Ovary (tissue), 9 donors: ENCODE results near the gene ENGASE. TPM values are rescaled to one million over a fixed set of nuclear protein-coding genes. Genes with fewer than 3 reads are reported as not detected.

Source experiments
- DNase-seq, 5 donors: peaks; one replicate each; pipeline ENCODE4 v3.0.0-alpha.2; 2019 to 2020
- H3K27ac ChIP-seq, 2 donors: fragments of 200-600 bp; one replicate each; pipeline versions ENCODE4 v1.5.1 to v1.8.0; 2019 to 2022
- H3K27me3 ChIP-seq: fragments of 200-600 bp; one replicate; pipeline ENCODE4 v1.8.0; 2022
- H3K36me3 ChIP-seq: fragments of 200-600 bp; sonication (generic); one replicate; pipeline ENCODE4 v1.5.1; 2019
- H3K4me1 ChIP-seq: one replicate; pipeline ENCODE4 v1.8.1; 2013; ENCODE audit warnings: mild to moderate bottlenecking, moderate library complexity; ENCODE audit not compliant: insufficient read depth
- H3K4me3 ChIP-seq: fragments of 200-600 bp; sonication (generic); one replicate; pipeline ENCODE4 v1.5.1; 2017
- H3K9me3 ChIP-seq, 2 donors: fragments of 200-600 bp in 1 of 2; sonication (generic) in 1 of 2; one replicate each; pipeline versions ENCODE4 v1.5.1 to v1.8.1; 2013 to 2019; ENCODE audit warnings: mild to moderate bottlenecking in 1 of 2, moderate library complexity in 1 of 2
- CTCF ChIP-seq, 3 donors: fragments of 450-650 bp in 2 of 3; fragments of 200-600 bp in 1 of 3; IDR thresholded peaks; one replicate each; pipeline versions ENCODE4 v1.5.1 to v1.8.0; 2016 to 2022; ENCODE audit warnings: antibody characterized with exemption in 3 of 3, mild to moderate bottlenecking in 1 of 3
- EP300 ChIP-seq: sonication (generic); formaldehyde crosslinking; IDR thresholded peaks from one replicate; pipeline ENCODE4 v1.6.1; 2017; ENCODE audit warnings: antibody characterized with exemption
- POLR2A ChIP-seq: fragments of 450-650 bp; IDR thresholded peaks from one replicate; pipeline ENCODE4 v1.6.1; 2017; ENCODE audit warnings: antibody characterized with exemption, mild to moderate bottlenecking, moderate library complexity
- WGBS, 3 donors: extraction: QIAGEN DNeasy Blood & Tissue Kit in 1 of 3; methylation state at CpG; one replicate each; pipeline versions ENCODE4 v1.1.5 to v1.1.7; 2013 to 2017; 5-methylcytosine and 5-hydroxymethylcytosine counted together
- intact Hi-C, 4 donors: fragments of 100-400 bp; cut with DNase I; formaldehyde crosslinking; loops; one replicate each; pipeline versions ENCODE4 v1.11.0 to v1.15.1; 2022 to 2023
- polyA plus RNA-seq, 2 donors: library from polyadenylated mRNA; stranded (reverse); fragments of 200-250 nt in 1 of 2; fragments of 350-450 nt in 1 of 2; fragmentation: Illumina TruSeq in 1 of 2; extraction: RNeasy Lipid Tissue Mini Kit (QIAGEN cat#74804) in 1 of 2; gene quantifications; one replicate each; pipeline ENCODE4 v1.2.3, GENCODE V29; 2013 to 2014
- total RNA-seq, 7 donors: library from RNA; depleted of rRNA in 2 of 7; stranded (reverse); fragments of >200 nt in 2 of 7; fragmentation: NEBNext Ultra II Directional in 3 of 7; extraction: Animal tissue kit (Norgen Biotek cat#: 25700) in 3 of 7; gene quantifications; one replicate each; pipeline versions ENCODE4 v1.1.0 to v1.2.4, GENCODE V29; 2016 to 2023
- donor health status: DM: no; HTN: no; CAD: no; lungs with moderate emphysema.
- donor health status: DM: no; HTN: no; CAD: no.
- donor health status: Bipolar disorder and iron deficiency.
- donor health status: DM: yes; HTN: yes; CAD: no.
- donor health status: DM: no; HTN: no; CAD: no.
- donor health status: DM: yes; HTN: yes; CAD: no.

ENGASE gene
- total and polyA plus RNA-seq, 9 donors: 6.0 to 61.5 (median 39.7) TPM

GRCh38 chr17:79047291-79047920 is 27.2 kb upstream of the ENGASE start:
- Histone ChIP-seq H3K4me1 (no peaks in the 10 kb centered on the region), H3K27me3 (no peaks in the 10 kb centered on the region), H3K4me3 (no peak overlapping the region), H3K36me3 (no peaks in the 10 kb centered on the region), H3K27ac (no peak overlapping the region), H3K9me3 (no peaks in the 10 kb centered on the region)
- 86 to 93% (median 89%) methylated on average over 30 of the region's 30 CpGs for WGBS, 3 donors
- DNase-seq: peak in 1 of 5 donors; percentile 30
- TF ChIP-seq EP300 (no peak), CTCF (IDR thresholded peaks at IDR 0.05) (no peak), POLR2A (no peak)
- intact Hi-C loops: loop anchor here in 1 of 4 donors (5.0 kb wide), 1 partner anchor 40 kb away; no protein-coding TSS in a partner anchor

- Histone ChIP-seq H3K4me1 (no peaks in the 10 kb centered on the region), H3K4me3 (no peak overlapping the region), H3K9me3 (no peaks in the 10 kb centered on the region), H3K27me3 (no peaks in the 10 kb centered on the region), H3K27ac (no peak overlapping the region), H3K36me3 (no peaks in the 10 kb centered on the region)
- peak in 1 of 5 donors; percentile 35 for DNase-seq
- intact Hi-C loops: loop anchor here in 1 of 4 donors (5.0 kb wide), 1 partner anchor 39 kb away; no protein-coding TSS in a partner anchor
- TF ChIP-seq POLR2A: no peak
- TF ChIP-seq CTCF (IDR thresholded peaks at IDR 0.05): no peak
- no peak for TF ChIP-seq EP300
- 87 to 90% (median 88%) methylated on average over 41 of the region's 41 CpGs for WGBS, 3 donors
These were observed 26.4 kb upstream of the ENGASE start for GRCh38 chr17:79047923-79048825.

- Histone ChIP-seq H3K27ac (no peak overlapping the region), H3K4me1 (no peaks in the 10 kb centered on the region), H3K36me3 (no peaks in the 10 kb centered on the region), H3K4me3 (no peak overlapping the region), H3K9me3 (no peaks in the 10 kb centered on the region), H3K27me3 (no peaks in the 10 kb centered on the region)
- 84 to 85% (median 85%) methylated on average over 21 of the region's 21 CpGs for WGBS, 3 donors
- TF ChIP-seq POLR2A: no peak
- TF ChIP-seq EP300: no peak
- TF ChIP-seq CTCF (IDR thresholded peaks at IDR 0.05): no peak
- DNase-seq: peak in 1 of 5 donors; percentile 12
- intact Hi-C loops: loop anchor here in 1 of 4 donors (5.0 kb wide), 1 partner anchor 38 kb away; no protein-coding TSS in a partner anchor
These were observed 25.5 kb upstream of the ENGASE start for GRCh38 chr17:79048826-79049755.

- 95 to 97% (median 96%) methylated on average over 11 of the region's 11 CpGs for WGBS, 3 donors
- peak in 1 of 5 donors; percentile 17 for DNase-seq
- H3K4me3 ChIP-seq: no peak overlapping the region
- no peaks in the 10 kb centered on the region for H3K4me1 ChIP-seq
- H3K27me3 ChIP-seq: no peaks in the 10 kb centered on the region
- TF ChIP-seq EP300: no peak
- TF ChIP-seq POLR2A: no peak
- no peak for TF ChIP-seq CTCF (IDR thresholded peaks at IDR 0.05)
- no peaks in the 10 kb centered on the region for H3K9me3 ChIP-seq
- intact Hi-C loops: loop anchor here in 1 of 4 donors (5.0 kb wide), 1 partner anchor 37 kb away; no protein-coding TSS in a partner anchor
- H3K27ac ChIP-seq: no peak overlapping the region
- H3K36me3 ChIP-seq: no peaks in the 10 kb centered on the region
These were observed 24.8 kb upstream of the ENGASE start for GRCh38 chr17:79049821-79050220.
